H1 (cell line): ENCODE results near the gene DPM3. TPM values are rescaled to one million over a fixed set of nuclear protein-coding genes. Genes with fewer than 3 reads are reported as not detected.

Source experiments
- CTCF ChIA-PET: fragments of 300-600 bp; sonication (Branson Sonifier 250); formaldehyde crosslinking; loops from one replicate; lab custom pipeline; 2021; ENCODE audit not compliant: partially characterized antibody; lab: Charles Lee
- POLR2A ChIA-PET: fragments of 300-600 bp; sonication (Branson Sonifier 250); formaldehyde crosslinking; loops from one replicate; lab custom pipeline; 2021; ENCODE audit warnings: inconsistent platforms; ENCODE audit not compliant: partially characterized antibody; lab: Charles Lee
- DNase-seq, 2 experiments: peaks; one replicate each; pipeline versions ENCODE4 v3.0.0 to v3.0.0-alpha.2; 2010 to 2022; ENCODE audit warnings: low spot score in 2 of 2, low read depth in 1 of 2, mixed read lengths in 1 of 2
- FAIRE-seq: peaks from 2 replicates; lab custom pipeline; 2011; peaks lifted over from hg19 to GRCh38; lab: Jason Lieb, UNC
- H2AFZ ChIP-seq: 2 replicates; pipeline ENCODE4 v1.8.1; 2012; ENCODE audit warnings: low read length, inconsistent platforms
- H2AK5ac ChIP-seq: 2 replicates; pipeline ENCODE4 v1.6.1; 2013; ENCODE audit warnings: low read depth, low read length
- H2BK120ac ChIP-seq: replicated peaks from 2 replicates; pipeline ENCODE3; 2013; ENCODE audit warnings: low read depth, low read length, inconsistent platforms
- H2BK12ac ChIP-seq: 2 replicates; pipeline ENCODE4 v1.6.1; 2013; ENCODE audit warnings: low read depth, low read length
- H2BK15ac ChIP-seq: 2 replicates; pipeline ENCODE4 v1.6.1; 2013; ENCODE audit warnings: low read length
- H2BK20ac ChIP-seq: 2 replicates; pipeline ENCODE4 v1.6.1; 2013; ENCODE audit warnings: low read length
- H2BK5ac ChIP-seq: 2 replicates; pipeline ENCODE4 v1.6.1; 2013; ENCODE audit warnings: low read depth, low read length
- H3K14ac ChIP-seq: 2 replicates; pipeline ENCODE4 v1.6.1; 2013; ENCODE audit warnings: inconsistent platforms; ENCODE audit not compliant: insufficient read length
- H3K18ac ChIP-seq: 2 replicates; pipeline ENCODE4 v1.6.1; 2013; ENCODE audit warnings: low read length; ENCODE audit errors: extremely low read depth
- H3K23ac ChIP-seq: 2 replicates; pipeline ENCODE4 v1.6.1; 2013; ENCODE audit warnings: inconsistent platforms; ENCODE audit not compliant: insufficient read length
- H3K23me2 ChIP-seq: 2 replicates; pipeline ENCODE4 v1.6.1; 2013; ENCODE audit warnings: low read depth, low read length
- H3K27ac ChIP-seq: 2 replicates; pipeline ENCODE4 v1.6.1; 2011; ENCODE audit warnings: low read depth, low read length, inconsistent platforms
- H3K27me3 ChIP-seq, 4 experiments: replicated peaks in 1 of 4; 1 replicate in 1 of 4; 2 replicates in 3 of 4; pipeline versions ENCODE4 v1.6.1 to v1.8.1; 2011 to 2013; ENCODE audit warnings: low read length in 3 of 4, mild to moderate bottlenecking in 3 of 4, inconsistent platforms in 2 of 4, mixed read lengths in 2 of 4, moderate library complexity in 1 of 4; ENCODE audit not compliant: control insufficient read depth in 3 of 4, insufficient read depth in 3 of 4; ENCODE audit errors: extremely low read depth in 1 of 4
- H3K36me3 ChIP-seq, 4 experiments: 2 replicates each; pipeline versions ENCODE4 v1.6.1 to v1.8.1; 2011 to 2013; ENCODE audit warnings: mild to moderate bottlenecking in 4 of 4, low read length in 3 of 4, moderate library complexity in 2 of 4, control low read depth in 1 of 4, inconsistent platforms in 1 of 4; ENCODE audit not compliant: insufficient read depth in 4 of 4, control insufficient read depth in 2 of 4
- H3K4ac ChIP-seq: replicated peaks from 2 replicates; pipeline ENCODE3; 2013; ENCODE audit warnings: low read length, low read depth, mixed read lengths, inconsistent platforms; ENCODE audit not compliant: insufficient read length
- H3K4me1 ChIP-seq, 4 experiments: replicated peaks in 1 of 4; 1 replicate in 1 of 4; 2 replicates in 3 of 4; pipeline versions ENCODE4 v1.6.1 to v1.8.1; 2011 to 2013; ENCODE audit warnings: low read length in 3 of 4, inconsistent platforms in 2 of 4, mixed read lengths in 1 of 4; ENCODE audit not compliant: insufficient read depth in 4 of 4, control insufficient read depth in 3 of 4
- H3K4me2 ChIP-seq, 2 experiments: 2 replicates each; pipeline versions ENCODE4 v1.6.1 to v1.8.1; 2011 to 2013; ENCODE audit warnings: low read depth in 2 of 2, low read length in 2 of 2, control low read depth in 1 of 2, inconsistent platforms in 1 of 2, mild to moderate bottlenecking in 1 of 2; ENCODE audit not compliant: insufficient read depth in 1 of 2
- H3K4me3 ChIP-seq, 4 experiments: fragments of 200-600, 300-600 bp in 1 of 4; sonication (generic), shearing (Covaris generic), sonication (Bioruptor Twin) in 1 of 4; 2 replicates each; pipeline versions ENCODE4 v1.5.1 to v1.8.1; 2011 to 2016; ENCODE audit warnings: low read length in 4 of 4, low read depth in 3 of 4, control low read depth in 2 of 4, inconsistent platforms in 2 of 4, mild to moderate bottlenecking in 2 of 4, mixed read lengths in 1 of 4, moderate library complexity in 1 of 4; ENCODE audit not compliant: insufficient read depth in 2 of 4; ENCODE audit errors: extremely low read depth in 1 of 4
- H3K56ac ChIP-seq: replicated peaks from 2 replicates; pipeline ENCODE3; 2013; ENCODE audit warnings: low read depth, mild to moderate bottlenecking, mixed read lengths, low read length, inconsistent platforms; ENCODE audit not compliant: insufficient read length
- H3K79me1 ChIP-seq: 2 replicates; pipeline ENCODE4 v1.6.1; 2013; ENCODE audit warnings: low read depth, low read length, control low read depth
- H3K79me2 ChIP-seq, 2 experiments: 2 replicates each; pipeline versions ENCODE4 v1.6.1 to v1.8.1; 2012 to 2013; ENCODE audit warnings: low read length in 2 of 2, mild to moderate bottlenecking in 2 of 2, inconsistent platforms in 1 of 2; ENCODE audit not compliant: insufficient read depth in 2 of 2, control insufficient read depth in 1 of 2
- H3K9ac ChIP-seq, 4 experiments: replicated peaks in 1 of 4; 1 replicate in 1 of 4; 2 replicates in 3 of 4; pipeline versions ENCODE4 v1.6.1 to v1.8.1; 2011 to 2013; ENCODE audit warnings: low read depth in 3 of 4, low read length in 3 of 4, control low read depth in 2 of 4, mild to moderate bottlenecking in 2 of 4, moderate library complexity in 2 of 4, inconsistent platforms in 1 of 4; ENCODE audit errors: extremely low read depth in 1 of 4
- H3K9me3 ChIP-seq, 2 experiments: 2 replicates each; pipeline versions ENCODE4 v1.6.1 to v1.8.1; 2012 to 2013; ENCODE audit warnings: mild to moderate bottlenecking in 2 of 2, moderate library complexity in 2 of 2, control low read depth in 1 of 2, inconsistent platforms in 1 of 2, low read depth in 1 of 2, low read length in 1 of 2, mixed read lengths in 1 of 2; ENCODE audit not compliant: insufficient read depth in 2 of 2
- H4K20me1 ChIP-seq, 2 experiments: replicated peaks in 1 of 2; 2 replicates each; pipeline versions ENCODE3 to v1.8.1; 2011 to 2013; ENCODE audit warnings: inconsistent platforms in 2 of 2, low read length in 2 of 2, mild to moderate bottlenecking in 1 of 2; ENCODE audit not compliant: insufficient read depth in 2 of 2, control insufficient read depth in 1 of 2
- H4K5ac ChIP-seq: 2 replicates; pipeline ENCODE4 v1.6.1; 2013; ENCODE audit warnings: low read length, low read depth, mixed read lengths, inconsistent platforms; ENCODE audit not compliant: insufficient read length
- H4K8ac ChIP-seq: 2 replicates; pipeline ENCODE4 v1.8.0; 2013; ENCODE audit warnings: mild to moderate bottlenecking, moderate library complexity, low read length, inconsistent platforms; ENCODE audit not compliant: insufficient read depth; ENCODE audit errors: extremely low read depth
- H4K91ac ChIP-seq: replicated peaks from 2 replicates; pipeline ENCODE3; 2013; ENCODE audit warnings: low read length, mixed read lengths, inconsistent platforms; ENCODE audit not compliant: insufficient read length
- CBX8 ChIP-seq: fragments of 300-800, 300-1000 bp; sonication (generic); IDR thresholded peaks from 2 replicates; pipeline ENCODE4 v1.7.1; 2016; ENCODE audit warnings: low read depth, low read length, borderline replicate concordance
- CTBP2 ChIP-seq: IDR thresholded peaks from 2 replicates; pipeline ENCODE4 v1.7.0; 2011; ENCODE audit warnings: borderline replicate concordance, mild to moderate bottlenecking, moderate library complexity, mixed read lengths, low read length; ENCODE audit not compliant: insufficient read depth, insufficient read length
- CTCF ChIP-seq, 3 experiments: IDR thresholded peaks; 1 replicate in 2 of 3; 2 replicates in 1 of 3; pipeline versions ENCODE4 v1.5.1 to v1.6.1; 2011; ENCODE audit warnings: low read length in 3 of 3, mild to moderate bottlenecking in 3 of 3, inconsistent platforms in 2 of 3, low read depth in 1 of 3, moderate library complexity in 1 of 3; ENCODE audit not compliant: insufficient read depth in 1 of 3; ENCODE audit errors: control extremely low read depth in 1 of 3
- RNF2 ChIP-seq: fragments of 200-900, 300-1000 bp; sonication (generic); IDR thresholded peaks from 2 replicates; pipeline ENCODE4 v1.7.1; 2016; ENCODE audit warnings: borderline replicate concordance, low read depth, mild to moderate bottlenecking, antibody characterized with exemption, low read length; ENCODE audit not compliant: poor library complexity, severe bottlenecking; ENCODE audit errors: missing control alignments
- SUZ12 ChIP-seq: fragments of 200-600 bp; sonication (generic); IDR thresholded peaks from 2 replicates; pipeline ENCODE4 v1.6.1; 2012; ENCODE audit warnings: mild to moderate bottlenecking, inconsistent platforms, low read length, moderate library complexity, mixed read lengths
- TBP ChIP-seq: IDR thresholded peaks from 2 replicates; pipeline ENCODE4 v1.6.1; 2011; ENCODE audit warnings: low read depth, low read length, improper control_type of control experiment
- USF2 ChIP-seq: IDR thresholded peaks from 2 replicates; pipeline ENCODE4 v1.6.1; 2011; ENCODE audit warnings: low read length, improper control_type of control experiment
- WGBS, 2 experiments: shearing (Covaris generic) in 1 of 2; methylation state at CpG; one replicate each; pipeline versions ENCODE4 v1.1.6 to v1.1.7; 2013 to 2015; ENCODE audit warnings: low lambda C conversion rate in 2 of 2, mixed read lengths in 2 of 2, inconsistent platforms in 1 of 2, low coverage in 1 of 2, missing lambda C conversion rate in 1 of 2; ENCODE audit not compliant: insufficient replicate concordance in 2 of 2, insufficient coverage in 1 of 2, insufficient read length in 1 of 2; ENCODE audit errors: extremely low coverage in 1 of 2, missing lambda C conversion rate in 1 of 2; 5-methylcytosine and 5-hydroxymethylcytosine counted together
- polyA plus RNA-seq, 7 experiments: library from polyadenylated mRNA; depleted of rRNA in 3 of 7; stranded (reverse) in 5 of 7; unstranded in 2 of 7; fragments of >200 nt in 5 of 7; fragments of 200-250 nt in 2 of 7; gene quantifications; 1 replicate in 5 of 7; 2 replicates in 1 of 7; 4 replicates in 1 of 7; pipeline versions ENCODE4 v1.2.1 to v1.2.3, GENCODE V29; 2011 to 2013; ENCODE audit warnings: missing spikeins in 2 of 7, mixed read lengths in 2 of 7
- total RNA-seq: library from RNA; stranded (reverse); fragmentation: NEBNext Ultra II Directional; extraction: Animal tissue kit (Norgen Biotek cat#: 25700); gene quantifications from 2 replicates; pipeline ENCODE4 v1.2.1, GENCODE V29; 2021

Gene DPM3
- total and polyA plus RNA-seq, 2 of the 8 experiments (the other 6 are each of a cell fraction or from before 2014, with no cell fraction given), result 44.8 to 227 TPM

- no peak for FAIRE-seq
- TF ChIP-seq CTBP2 (no peak), SUZ12 (no peak), CBX8 (no peak), CTCF (IDR thresholded peaks at IDR 0.05; ENCODE audit: control extremely low read depth in 1 of 3, insufficient read depth in 1 of 3, low read depth in 1 of 3, low read length in 3 of 3) (no peak), TBP (no peak), RNF2 (no peak), USF2 (no peak)
Measured at GRCh38 chr1:155131285-155131684, 9.0 kb downstream of the DPM3 start.

More at GRCh38 chr1:155131285-155131684, 9.0 kb downstream of the DPM3 start:
- Histone ChIP-seq H2BK120ac (no peak overlapping the region), H3K79me1 (no peaks in the 10 kb centered on the region), H3K14ac (no peak overlapping the region), H3K27me3 (peaks cover 16 to 29% (median 24%) of the 10 kb centered on the region in 4 experiments), H2AK5ac (no peak overlapping the region), H3K36me3 (peaks cover 0 to 4% (median under 1%) of the 10 kb centered on the region in 4 experiments; a peak in 2 of 8 replicates), H4K5ac (no peak overlapping the region), H2BK5ac (no peak overlapping the region), H3K27ac (no peak overlapping the region), H3K23me2 (peaks cover 29% of the 10 kb centered on the region), H3K56ac (no peak overlapping the region), H3K79me2 (no peaks in the 10 kb centered on the region), H3K4me3 (no peak overlapping the region), H3K23ac (no peak overlapping the region), H3K18ac (no peak overlapping the region), H2AFZ (no peak overlapping the region), H4K20me1 (no peaks in the 10 kb centered on the region), H3K4ac (no peak overlapping the region), H3K4me1 (peaks cover 16 to 52% (median 29%) of the 10 kb centered on the region in 4 experiments), H2BK20ac (no peak overlapping the region; the same call in 1 of the 2 replicates), H3K9me3 (no peaks in the 10 kb centered on the region), H4K91ac (no peak overlapping the region), H4K8ac (no peak overlapping the region), H3K9ac (no peak overlapping the region; a peak in 1 of 7 replicates), H2BK12ac (0 out of 2 replicates have a peak overlapping the region, but pooled peaks have one; percentile 75), H3K4me2 (no peak overlapping the region; a peak in 1 of 4 replicates), H2BK15ac (0 out of 2 replicates have a peak overlapping the region, but pooled peaks have one; percentile 37)
- POLR2A ChIA-PET, result interaction anchor here (0.8 to 2.3 kb wide), 3 partner anchors 10 to 63 kb away, joined by 4 to 11 read pairs (median 4); no protein-coding TSS in a partner anchor
- CTCF ChIA-PET, result interaction anchor here (0.8 to 14.2 kb wide), 7 partner anchors 13 to 75 kb away, joined by 3 to 187 read pairs (median 5); partner anchors contain the start of genes KRTCAP2 and TRIM46
- WGBS, 2 experiments, result 90% methylated on average over 8 of the region's 8 CpGs; no CpG with 5 or more reads in 1 of the 2 experiments
- no peak for DNase-seq
